ENCODE data around the gene XRCC4. TPM values are rescaled to one million over a fixed set of nuclear protein-coding genes. Genes with fewer than 3 reads are reported as not detected.

The XRCC4 gene
- total RNA-seq, 4 donors from 2014 or later: 3.7 to 10.3 (median 8.7) TPM

- H3K4me3 ChIP-seq: no peak overlapping the region
- TF ChIP-seq CTCF (IDR thresholded peaks at IDR 0.05): no peak
- no peak for TF ChIP-seq POLR2A (IDR thresholded peaks at IDR 0.05)
- no peak overlapping the region for H3K27ac ChIP-seq
- peaks cover 0 to 5% (median 0%) of the 10 kb centered on the region in 4 donors for H3K9me3 ChIP-seq
- no peaks in the 10 kb centered on the region for H3K4me1 ChIP-seq
- H3K27me3 ChIP-seq: no peaks in the 10 kb centered on the region
- H3K36me3 ChIP-seq: no peaks in the 10 kb centered on the region
- no peak for DNase-seq
These were observed 49.2 kb downstream of the XRCC4 start for GRCh38 chr5:83126501-83126900.

GRCh38 chr5:83133797-83134196 is 56.5 kb downstream of the XRCC4 start:
- H3K9me3 ChIP-seq: no peaks in the 10 kb centered on the region
- H3K4me3 ChIP-seq: no peak overlapping the region
- H3K27me3 ChIP-seq: no peaks in the 10 kb centered on the region
- no peak for TF ChIP-seq CTCF (IDR thresholded peaks at IDR 0.05)
- TF ChIP-seq POLR2A (IDR thresholded peaks at IDR 0.05): no peak
- no peak overlapping the region for H3K27ac ChIP-seq
- H3K36me3 ChIP-seq: no peaks in the 10 kb centered on the region
- H3K4me1 ChIP-seq: no peaks in the 10 kb centered on the region
- no peak for DNase-seq

- H3K27ac ChIP-seq: no peak overlapping the region
- no peak for TF ChIP-seq CTCF (IDR thresholded peaks at IDR 0.05)
- TF ChIP-seq POLR2A (IDR thresholded peaks at IDR 0.05): no peak
- H3K36me3 ChIP-seq: no peaks in the 10 kb centered on the region
- no peak for DNase-seq
- no peaks in the 10 kb centered on the region for H3K9me3 ChIP-seq
- no peak overlapping the region for H3K4me3 ChIP-seq
- H3K27me3 ChIP-seq: no peaks in the 10 kb centered on the region
- no peaks in the 10 kb centered on the region for H3K4me1 ChIP-seq
These were observed 65.2 kb downstream of the XRCC4 start for GRCh38 chr5:83142526-83142925.

- Histone ChIP-seq H3K27ac (no peak overlapping the region), H3K9me3 (no peaks in the 10 kb centered on the region), H3K4me1 (no peaks in the 10 kb centered on the region), H3K4me3 (no peak overlapping the region), H3K27me3 (no peaks in the 10 kb centered on the region), H3K36me3 (no peaks in the 10 kb centered on the region)
- TF ChIP-seq POLR2A (IDR thresholded peaks at IDR 0.05): no peak
- no peak for DNase-seq
These were observed 67.9 kb downstream of the XRCC4 start for GRCh38 chr5:83145241-83145640.

GRCh38 chr5:83145882-83146331 is 68.6 kb downstream of the XRCC4 start:
- Histone ChIP-seq H3K27ac (no peak overlapping the region), H3K36me3 (no peaks in the 10 kb centered on the region), H3K27me3 (no peaks in the 10 kb centered on the region), H3K4me3 (no peak overlapping the region), H3K9me3 (no peaks in the 10 kb centered on the region), H3K4me1 (no peaks in the 10 kb centered on the region)
- no peak for TF ChIP-seq CTCF (IDR thresholded peaks at IDR 0.05)
- no peak for TF ChIP-seq POLR2A (IDR thresholded peaks at IDR 0.05)
- DNase-seq: no peak

GRCh38 chr5:83146441-83146840 is 69.1 kb downstream of the XRCC4 start:
- H3K27me3 ChIP-seq: no peaks in the 10 kb centered on the region
- no peaks in the 10 kb centered on the region for H3K36me3 ChIP-seq
- no peak for DNase-seq
- H3K4me3 ChIP-seq: no peak overlapping the region
- TF ChIP-seq POLR2A (IDR thresholded peaks at IDR 0.05) (no peak), CTCF (IDR thresholded peaks at IDR 0.05) (no peak)
- no peaks in the 10 kb centered on the region for H3K9me3 ChIP-seq
- no peaks in the 10 kb centered on the region for H3K4me1 ChIP-seq
- H3K27ac ChIP-seq: no peak overlapping the region
